ENCODE data around the gene UQCC3.
A peak's percentile ranks its signal among the peaks of the same experiment; 100 is the strongest.

Gene UQCC3

DNA sequence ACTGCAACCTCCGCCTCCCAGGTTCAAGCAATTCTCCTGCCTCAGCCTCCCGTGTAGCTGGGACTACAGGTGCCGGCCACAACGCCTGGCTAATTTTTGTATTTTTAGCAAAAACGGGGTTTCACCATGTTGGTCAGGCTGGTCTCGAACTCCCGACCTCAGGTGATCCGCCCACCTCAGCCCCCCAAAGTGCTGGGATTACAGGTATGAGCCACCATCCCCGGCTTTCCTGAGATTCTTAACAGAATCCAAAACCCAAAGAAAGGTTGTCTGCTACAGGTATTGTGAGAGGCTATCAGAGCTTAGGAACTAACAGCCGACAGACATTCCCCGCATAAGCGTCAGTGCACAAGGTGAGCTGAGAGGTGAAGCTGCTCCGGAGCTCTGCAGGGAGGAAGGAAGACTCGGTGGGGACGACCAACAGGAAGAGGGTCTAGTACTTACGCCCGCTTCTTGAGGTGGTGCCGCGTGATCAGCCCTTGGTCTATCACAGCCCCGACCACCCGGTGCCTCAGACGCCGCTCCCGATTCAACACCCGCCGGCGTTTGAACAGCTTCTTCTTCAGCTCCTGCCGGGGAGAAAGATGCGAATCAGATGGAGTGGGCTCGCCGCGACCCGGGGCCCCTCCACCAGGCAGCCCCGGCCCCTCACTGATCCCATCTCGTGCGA is 6.9 kb upstream of the UQCC3 start:
- TF ChIP-seq, protein P1, sequence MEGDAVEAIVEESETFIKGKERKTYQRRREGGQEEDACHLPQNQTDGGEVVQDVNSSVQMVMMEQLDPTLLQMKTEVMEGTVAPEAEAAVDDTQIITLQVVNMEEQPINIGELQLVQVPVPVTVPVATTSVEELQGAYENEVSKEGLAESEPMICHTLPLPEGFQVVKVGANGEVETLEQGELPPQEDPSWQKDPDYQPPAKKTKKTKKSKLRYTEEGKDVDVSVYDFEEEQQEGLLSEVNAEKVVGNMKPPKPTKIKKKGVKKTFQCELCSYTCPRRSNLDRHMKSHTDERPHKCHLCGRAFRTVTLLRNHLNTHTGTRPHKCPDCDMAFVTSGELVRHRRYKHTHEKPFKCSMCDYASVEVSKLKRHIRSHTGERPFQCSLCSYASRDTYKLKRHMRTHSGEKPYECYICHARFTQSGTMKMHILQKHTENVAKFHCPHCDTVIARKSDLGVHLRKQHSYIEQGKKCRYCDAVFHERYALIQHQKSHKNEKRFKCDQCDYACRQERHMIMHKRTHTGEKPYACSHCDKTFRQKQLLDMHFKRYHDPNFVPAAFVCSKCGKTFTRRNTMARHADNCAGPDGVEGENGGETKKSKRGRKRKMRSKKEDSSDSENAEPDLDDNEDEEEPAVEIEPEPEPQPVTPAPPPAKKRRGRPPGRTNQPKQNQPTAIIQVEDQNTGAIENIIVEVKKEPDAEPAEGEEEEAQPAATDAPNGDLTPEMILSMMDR (IDR thresholded peaks at IDR 0.05): no peak
- Histone ChIP-seq H3K4me3 (peak overlapping the region; percentile 87 to 96), H3K27ac (peak overlapping the region; percentile 87 to 96), H3K4me1 (peaks cover 7 to 34% (median 20%) of the 10 kb centered on the region in 4 donors), H3K27me3 (no peaks in the 10 kb centered on the region), H3K9me3 (no peaks in the 10 kb centered on the region), H3K36me3 (peaks cover 8 to 27% (median 10%) of the 10 kb centered on the region in 3 donors)
- intact Hi-C loops (cut with DNase I; ENCODE audit: low total_unique reads): no loop called here
- no peak for DNase-seq

DNA sequence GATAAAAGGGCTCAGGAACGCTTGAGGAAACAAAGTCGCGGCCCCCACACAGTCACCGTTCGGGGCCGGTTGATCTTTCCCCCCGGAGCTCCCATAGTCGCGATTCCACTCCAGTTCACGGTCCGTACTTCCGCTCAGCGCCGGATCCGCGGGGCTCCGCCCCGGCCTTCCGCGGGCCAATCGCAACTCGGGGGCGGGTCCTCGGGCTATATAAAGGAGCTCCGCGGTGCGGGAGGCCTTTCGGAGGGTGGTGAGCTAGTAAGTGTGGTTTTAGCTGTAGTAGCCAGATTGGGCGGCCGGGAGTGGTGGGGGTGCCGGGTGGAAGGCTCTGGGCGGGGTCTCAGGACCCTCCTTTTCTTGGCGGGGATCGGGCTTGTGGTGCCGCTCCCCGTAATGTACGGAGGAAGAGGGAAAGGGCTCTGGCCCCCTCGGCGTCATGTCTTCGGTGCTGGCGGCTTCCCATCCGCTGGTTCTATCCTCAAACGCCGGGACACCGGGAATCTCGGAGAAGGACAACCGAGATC is 6.3 kb upstream of the UQCC3 start, which contains the start of the genes C11orf98 and CSKMT:
C11orf98 (minus strand) TSS at position 136 of the 524 bp plus-strand sequence; CDS start at position 95, 41 bp downstream.
CSKMT (plus strand) TSS at position 238 of the 524 bp plus-strand sequence. CDS start 568 bp downstream, outside the sequence.
- peaks cover 7 to 34% (median 22%) of the 10 kb centered on the region in 4 donors for H3K4me1 ChIP-seq
- peak within 1 kb of the TSS; percentile 87 to 96 for H3K27ac ChIP-seq
- H3K4me3 ChIP-seq: peak within 1 kb of the TSS; percentile 87 to 96
- H3K27me3 ChIP-seq: no peaks in the 10 kb centered on the region
- TF ChIP-seq, protein P1 (IDR thresholded peaks at IDR 0.05): no peak
- peak; percentile 92 to 97 for DNase-seq
- intact Hi-C loops (cut with DNase I; ENCODE audit: low total_unique reads): no loop called here
- H3K9me3 ChIP-seq: no peaks in the 10 kb centered on the region
- peaks cover 8 to 27% (median 10%) of the 10 kb centered on the region in 3 donors for H3K36me3 ChIP-seq

DNA sequence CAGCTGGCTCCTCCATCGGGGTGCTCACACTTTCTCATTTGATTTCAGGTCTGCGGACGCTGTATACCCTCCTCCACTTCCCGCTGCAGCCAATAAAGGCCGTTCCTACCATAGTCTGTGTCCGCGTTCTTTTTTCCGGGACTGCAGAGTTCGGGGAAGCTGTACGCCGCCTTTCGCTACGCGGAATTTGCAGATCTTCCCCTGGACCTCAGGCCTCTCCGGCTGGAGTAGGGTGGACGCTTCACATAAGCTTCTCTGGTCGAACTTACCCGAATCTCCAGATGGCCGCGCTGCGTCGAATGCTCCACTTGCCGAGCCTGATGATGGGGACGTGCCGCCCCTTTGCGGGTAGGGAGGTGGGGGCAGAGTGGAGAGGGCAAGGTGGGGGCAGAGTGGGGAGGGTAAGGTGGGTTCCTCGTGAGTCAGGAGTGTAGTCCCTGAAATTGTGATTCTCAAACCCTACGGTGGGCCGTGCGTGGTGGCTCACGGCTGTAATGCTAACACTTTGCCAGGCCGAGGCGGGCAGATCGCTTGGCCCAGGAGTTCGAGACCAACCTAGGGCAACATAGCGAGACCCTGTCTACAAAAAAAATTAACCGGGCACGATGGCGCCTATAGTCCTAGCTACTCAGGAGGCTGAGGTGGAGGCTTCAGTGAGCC is 5.7 kb upstream of the UQCC3 start:
- Histone ChIP-seq H3K4me3 (peak overlapping the region; percentile 87 to 96), H3K4me1 (peaks cover 7 to 40% (median 27%) of the 10 kb centered on the region in 4 donors), H3K27me3 (no peaks in the 10 kb centered on the region), H3K27ac (peak overlapping the region; percentile 87 to 96), H3K9me3 (no peaks in the 10 kb centered on the region), H3K36me3 (peaks cover 8 to 27% (median 10%) of the 10 kb centered on the region in 3 donors)
- peak; percentile 60 to 81 for DNase-seq
- intact Hi-C loops (cut with DNase I; ENCODE audit: low total_unique reads): no loop called here
- TF ChIP-seq, protein P1 (IDR thresholded peaks at IDR 0.05): no peak

DNA sequence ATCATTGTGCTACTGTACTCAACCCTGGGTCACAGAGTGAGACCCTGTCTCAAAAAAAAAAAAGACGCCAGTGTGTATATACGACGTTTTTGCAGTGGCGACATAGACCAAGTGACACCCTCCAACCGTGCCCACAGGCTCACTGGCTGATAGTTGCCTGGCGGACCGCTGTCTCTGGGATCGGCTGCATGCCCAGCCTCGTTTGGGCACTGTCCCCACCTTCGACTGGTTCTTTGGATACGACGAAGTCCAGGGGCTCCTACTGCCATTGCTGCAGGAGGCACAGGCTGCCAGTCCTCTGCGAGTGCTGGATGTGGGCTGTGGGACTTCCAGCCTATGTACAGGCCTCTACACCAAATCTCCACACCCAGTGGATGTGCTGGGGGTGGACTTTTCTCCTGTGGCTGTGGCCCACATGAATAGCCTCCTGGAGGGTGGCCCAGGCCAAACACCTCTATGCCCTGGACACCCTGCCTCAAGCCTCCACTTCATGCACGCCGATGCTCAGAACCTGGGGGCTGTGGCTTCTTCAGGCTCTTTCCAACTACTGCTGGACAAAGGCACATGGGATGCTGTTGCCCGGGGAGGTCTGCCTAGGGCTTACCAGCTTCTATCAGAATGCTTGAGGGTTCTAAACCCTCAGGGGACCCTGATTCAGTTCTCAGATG is 5.1 kb upstream of the UQCC3 start:
- peak overlapping the region; percentile 87 to 96 for H3K4me3 ChIP-seq
- peaks cover 7 to 45% (median 30%) of the 10 kb centered on the region in 4 donors for H3K4me1 ChIP-seq
- no peaks in the 10 kb centered on the region for H3K9me3 ChIP-seq
- H3K36me3 ChIP-seq: peaks cover 8 to 27% (median 10%) of the 10 kb centered on the region in 3 donors
- TF ChIP-seq, protein P1 (IDR thresholded peaks at IDR 0.05): no peak
- intact Hi-C loops (cut with DNase I; ENCODE audit: low total_unique reads): no loop called here
- peak overlapping the region; percentile 87 to 96 for H3K27ac ChIP-seq
- H3K27me3 ChIP-seq: no peaks in the 10 kb centered on the region
- DNase-seq: no peak

DNA sequence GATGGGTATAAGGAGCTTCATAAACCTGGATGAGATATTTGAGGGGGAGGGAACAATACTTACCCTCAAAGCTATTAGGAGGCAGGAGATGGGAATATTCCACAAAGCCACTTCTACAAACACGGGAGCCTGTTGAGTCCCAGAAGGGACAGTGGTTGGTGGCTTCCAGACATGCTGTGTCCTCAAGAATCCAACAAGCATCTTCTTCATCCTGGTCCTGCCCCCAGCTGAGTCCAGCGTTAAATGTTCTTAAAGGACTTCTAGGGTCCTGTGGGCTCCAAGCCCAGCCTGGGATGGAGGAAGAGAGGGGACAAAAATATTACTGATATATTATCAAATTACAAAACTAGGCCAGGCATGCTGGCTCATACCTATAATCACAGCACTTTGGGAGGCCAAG is 4.0 kb upstream of the UQCC3 start:
- intact Hi-C loops (cut with DNase I; ENCODE audit: low total_unique reads): no loop called here
- Histone ChIP-seq H3K9me3 (no peaks in the 10 kb centered on the region), H3K27ac (no peak overlapping the region), H3K36me3 (peaks cover 7 to 22% (median 8%) of the 10 kb centered on the region in 3 donors), H3K27me3 (no peaks in the 10 kb centered on the region), H3K4me3 (no peak overlapping the region), H3K4me1 (peaks cover 7 to 50% (median 31%) of the 10 kb centered on the region in 4 donors)
- DNase-seq: no peak
- TF ChIP-seq, protein P1 (IDR thresholded peaks at IDR 0.05): no peak

Measured in tibial artery (tissue), 4 donors.